Measurements from ENCODE around the gene CCDC57.

CCDC57 gene

GRCh38 chr17:82091264-82092066 lies 121.2 kb downstream of the CCDC57 start:
- H3K79me2 ChIP-seq (ENCODE audit: low read length), result peaks cover 34% of the 10 kb centered on the region

GRCh38 chr17:82090549-82091263 lies 121.9 kb downstream of the CCDC57 start:
- H3K36me3 ChIP-seq (replicated peaks; ENCODE audit: low read depth, low read length), result peaks cover 87% of the 10 kb centered on the region
- H3K4me1 ChIP-seq (ENCODE audit: low read length), result no peaks in the 10 kb centered on the region
- H3K4me2 ChIP-seq (ENCODE audit: low read length), result no peak overlapping the region
- H4K20me1 ChIP-seq (ENCODE audit: insufficient read depth, low read length), result peaks cover 23% of the 10 kb centered on the region
- H3K9me3 ChIP-seq (ENCODE audit: insufficient read depth, low read length), result no peaks in the 10 kb centered on the region
- H2AFZ ChIP-seq (ENCODE audit: low read depth, low read length), result no peak overlapping the region
- H3K9ac ChIP-seq (ENCODE audit: low read length), result no peak overlapping the region
- peaks cover 27% of the 10 kb centered on the region for H3K79me2 ChIP-seq (ENCODE audit: low read length)
- TF ChIP-seq CTCF (IDR thresholded peaks at IDR 0.05; ENCODE audit: low read depth, low read length), result no peak
- no peak for TF ChIP-seq EZH2phosphoT487 (IDR thresholded peaks at IDR 0.05; ENCODE audit: low read depth)
- H3K4me3 ChIP-seq (ENCODE audit: low read length), result no peak overlapping the region
- H3K27ac ChIP-seq (ENCODE audit: low read length), result no peak overlapping the region
- no peaks in the 10 kb centered on the region for H3K27me3 ChIP-seq (ENCODE audit: low read depth, low read length)

More at GRCh38 chr17:82091264-82092066, 121.2 kb downstream of the CCDC57 start:
- Histone ChIP-seq H3K4me2 (ENCODE audit: low read length) (no peak overlapping the region), H2AFZ (ENCODE audit: low read depth, low read length) (no peak overlapping the region), H3K36me3 (replicated peaks; ENCODE audit: low read depth, low read length) (peaks cover 87% of the 10 kb centered on the region), H3K9me3 (ENCODE audit: insufficient read depth, low read length) (no peaks in the 10 kb centered on the region), H3K9ac (ENCODE audit: low read length) (no peak overlapping the region), H3K4me3 (ENCODE audit: low read length) (no peak overlapping the region), H3K4me1 (ENCODE audit: low read length) (peaks cover 4% of the 10 kb centered on the region), H3K27me3 (ENCODE audit: low read depth, low read length) (no peaks in the 10 kb centered on the region), H3K27ac (ENCODE audit: low read length) (no peak overlapping the region), H4K20me1 (ENCODE audit: insufficient read depth, low read length) (peaks cover 28% of the 10 kb centered on the region)
- no peak for TF ChIP-seq EZH2phosphoT487 (IDR thresholded peaks at IDR 0.05; ENCODE audit: low read depth)
- TF ChIP-seq CTCF (IDR thresholded peaks at IDR 0.05; ENCODE audit: low read depth, low read length), result no peak

- Histone ChIP-seq H3K36me3 (replicated peaks; ENCODE audit: low read depth, low read length) (peaks cover 82% of the 10 kb centered on the region), H2AFZ (ENCODE audit: low read depth, low read length) (no peak overlapping the region), H4K20me1 (ENCODE audit: insufficient read depth, low read length) (peaks cover 16% of the 10 kb centered on the region; the same call in 1 of the 2 replicates), H3K9me3 (ENCODE audit: insufficient read depth, low read length) (no peaks in the 10 kb centered on the region), H3K4me2 (ENCODE audit: low read length) (no peak overlapping the region), H3K4me1 (ENCODE audit: low read length) (no peaks in the 10 kb centered on the region), H3K79me2 (ENCODE audit: low read length) (peaks cover 19% of the 10 kb centered on the region), H3K9ac (ENCODE audit: low read length) (no peak overlapping the region), H3K4me3 (ENCODE audit: low read length) (no peak overlapping the region), H3K27me3 (ENCODE audit: low read depth, low read length) (no peaks in the 10 kb centered on the region), H3K27ac (ENCODE audit: low read length) (no peak overlapping the region)
- TF ChIP-seq CTCF (IDR thresholded peaks at IDR 0.05; ENCODE audit: low read depth, low read length) (no peak), EZH2phosphoT487 (IDR thresholded peaks at IDR 0.05; ENCODE audit: low read depth) (no peak)
Observed at GRCh38 chr17:82089723-82090548, 122.7 kb downstream of the CCDC57 start.

Measured in OCI-LY3 (cell line).